Loucy (cell line): ENCODE results near the gene RIN3.

Experiments
- EZH2phosphoT487 ChIP-seq: fragments of 200-600 bp; IDR thresholded peaks from 2 replicates; pipeline ENCODE4 v1.6.1; 2018; ENCODE audit warnings: antibody characterized with exemption, mild to moderate bottlenecking, moderate library complexity, borderline replicate concordance
- TF ChIP-seq, protein P1 (sequence below): fragments of 200-600 bp; sonication (generic); conservative IDR thresholded peaks from 2 replicates; pipeline ENCODE4 v1.5.1; 2014; ENCODE audit warnings: mild to moderate bottlenecking, antibody characterized with exemption, low read length

DNA sequence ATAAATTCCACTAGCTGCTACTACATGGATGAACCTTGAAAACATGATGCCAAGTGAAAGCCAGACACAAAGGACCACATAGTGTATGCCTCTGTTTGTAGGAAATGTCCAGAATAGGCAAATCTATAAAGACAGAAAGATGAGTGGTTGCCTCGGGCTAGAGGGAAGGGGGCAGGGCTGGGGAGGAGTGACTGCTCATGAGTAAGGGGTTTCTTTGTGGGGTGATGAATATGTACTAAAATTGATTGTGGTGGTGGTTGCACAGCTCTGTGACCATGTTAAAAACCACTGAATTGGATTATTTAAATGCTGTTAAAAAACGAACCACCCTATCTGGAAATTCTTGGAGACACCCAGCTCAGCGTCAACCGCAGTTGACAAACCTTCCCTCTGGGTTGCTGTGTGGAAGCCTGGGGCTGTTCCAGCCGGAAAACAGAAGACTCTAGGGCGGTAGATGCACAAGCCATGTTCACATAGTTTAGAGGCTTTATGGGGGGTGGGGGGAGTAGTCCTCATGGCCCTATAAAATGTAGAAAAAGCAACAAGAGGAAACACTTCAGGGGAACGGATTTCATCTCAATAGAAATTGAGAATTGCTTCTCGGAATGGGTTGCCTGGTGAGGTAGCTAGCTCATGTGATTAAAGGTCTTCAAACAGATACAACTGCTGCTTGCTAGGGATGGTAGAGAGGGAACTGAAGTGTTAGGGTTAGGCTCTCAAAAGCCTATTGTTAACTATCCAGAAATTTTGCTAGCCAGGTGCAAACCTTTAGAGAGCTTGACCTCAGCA is 29.4 kb downstream of the RIN3 start:
- TF ChIP-seq, protein P1, sequence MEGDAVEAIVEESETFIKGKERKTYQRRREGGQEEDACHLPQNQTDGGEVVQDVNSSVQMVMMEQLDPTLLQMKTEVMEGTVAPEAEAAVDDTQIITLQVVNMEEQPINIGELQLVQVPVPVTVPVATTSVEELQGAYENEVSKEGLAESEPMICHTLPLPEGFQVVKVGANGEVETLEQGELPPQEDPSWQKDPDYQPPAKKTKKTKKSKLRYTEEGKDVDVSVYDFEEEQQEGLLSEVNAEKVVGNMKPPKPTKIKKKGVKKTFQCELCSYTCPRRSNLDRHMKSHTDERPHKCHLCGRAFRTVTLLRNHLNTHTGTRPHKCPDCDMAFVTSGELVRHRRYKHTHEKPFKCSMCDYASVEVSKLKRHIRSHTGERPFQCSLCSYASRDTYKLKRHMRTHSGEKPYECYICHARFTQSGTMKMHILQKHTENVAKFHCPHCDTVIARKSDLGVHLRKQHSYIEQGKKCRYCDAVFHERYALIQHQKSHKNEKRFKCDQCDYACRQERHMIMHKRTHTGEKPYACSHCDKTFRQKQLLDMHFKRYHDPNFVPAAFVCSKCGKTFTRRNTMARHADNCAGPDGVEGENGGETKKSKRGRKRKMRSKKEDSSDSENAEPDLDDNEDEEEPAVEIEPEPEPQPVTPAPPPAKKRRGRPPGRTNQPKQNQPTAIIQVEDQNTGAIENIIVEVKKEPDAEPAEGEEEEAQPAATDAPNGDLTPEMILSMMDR: no peak
- TF ChIP-seq EZH2phosphoT487: no peak
